HCT116 (cell line): ENCODE measurements around the gene CCL20. TPM values are rescaled to one million over a fixed set of nuclear protein-coding genes. Genes with fewer than 3 reads are reported as not detected.

Experiments used
- ATAC-seq: fragments of 200-7000 bp; cut with Tn5 transposase; 2 replicates; pipeline ENCODE4 v1.9.1; 2020; ENCODE audit warnings: mild to moderate bottlenecking, moderate library complexity
- BruUV-seq: library from RNA; stranded (reverse); fragments of 400-500 nt; replicated peaks from 2 replicates; lab custom pipeline; 2021; lab: Mats Ljungman, UMichigan
- CTCF ChIA-PET: fragments of 300-600 bp; sonication (Branson Sonifier 250); formaldehyde crosslinking; loops from one replicate; lab custom pipeline; 2021; ENCODE audit warnings: antibody characterized with exemption; lab: Charles Lee
- POLR2A ChIA-PET: fragments of 300-600, 350-600 bp; sonication (Branson Sonifier 250); formaldehyde crosslinking; loops from one replicate; lab custom pipeline; 2021; ENCODE audit warnings: antibody characterized with exemption; lab: Charles Lee
- RAD21 ChIA-PET, 2 experiments: fragments of 300-600 bp; sonication (Branson Sonifier 250); formaldehyde crosslinking; loops; one replicate each; lab custom pipeline; 2023; ENCODE audit warnings: low total read pairs in 2 of 2; ENCODE audit not compliant: uncharacterized antibody in 2 of 2, unreplicated experiment in 2 of 2, low non-redundant PET in 1 of 2; lab: Charles Lee
- DNase-seq: peaks from one replicate; pipeline ENCODE4 v3.0.0-alpha.2; 2010; ENCODE audit warnings: low read depth, low spot score
- H2AFZ ChIP-seq: fragments of 200-600 bp; shearing (Covaris generic), sonication (generic); 2 replicates; pipeline ENCODE4 v1.6.1; 2017; ENCODE audit warnings: low read depth, mixed run types, mixed read lengths, antibody characterized with exemption, low read length; ENCODE audit not compliant: poor library complexity, severe bottlenecking
- H3K27ac ChIP-seq: 2 replicates; pipeline ENCODE4 v1.5.1; 2012; ENCODE audit warnings: low read depth, low read length
- H3K27me3 ChIP-seq: fragments of 200-600 bp; sonication (generic); 2 replicates; pipeline ENCODE4 v1.6.1; 2016; ENCODE audit warnings: mixed run types, low read length, mixed read lengths; ENCODE audit not compliant: insufficient read depth
- H3K36me3 ChIP-seq, 2 experiments: fragments of 200-500 bp in 1 of 2; fragments of 200-600 bp in 1 of 2; sonication (Bioruptor generic) in 1 of 2; sonication (generic) in 1 of 2; 2 replicates each; pipeline versions ENCODE4 v1.5.1 to v1.6.1; 2014 to 2016; ENCODE audit warnings: low read length in 2 of 2, inconsistent platforms in 1 of 2, mixed read lengths in 1 of 2, mixed run types in 1 of 2; ENCODE audit not compliant: insufficient read depth in 2 of 2, control insufficient read depth in 1 of 2
- H3K4me1 ChIP-seq, 2 experiments: fragments of 200-600 bp in 1 of 2; sonication (generic) in 1 of 2; 2 replicates each; pipeline versions ENCODE4 v1.5.1 to v1.6.1; 2012 to 2017; ENCODE audit warnings: low read length in 2 of 2, inconsistent platforms in 1 of 2, mild to moderate bottlenecking in 1 of 2, mixed read lengths in 1 of 2, mixed run types in 1 of 2, moderate library complexity in 1 of 2; ENCODE audit not compliant: insufficient read depth in 2 of 2, control insufficient read depth in 1 of 2
- H3K4me2 ChIP-seq: fragments of 200-600 bp; sonication (generic); 2 replicates; pipeline ENCODE4 v1.6.1; 2017; ENCODE audit warnings: mixed run types, low read length, mixed read lengths
- H3K4me3 ChIP-seq, 2 experiments: fragments of 200-600 bp in 1 of 2; sonication (generic) in 1 of 2; replicated peaks in 1 of 2; 2 replicates each; pipeline ENCODE4 v1.5.1; 2011 to 2016; ENCODE audit warnings: low read length in 2 of 2, control low read depth in 1 of 2, low read depth in 1 of 2, mild to moderate bottlenecking in 1 of 2, mixed read lengths in 1 of 2, mixed run types in 1 of 2
- H3K79me2 ChIP-seq: fragments of 200-600 bp; sonication (generic); 2 replicates; pipeline ENCODE4 v1.6.1; 2017; ENCODE audit warnings: mild to moderate bottlenecking, mixed run types, low read length, moderate library complexity, mixed read lengths; ENCODE audit not compliant: insufficient read depth
- H3K9ac ChIP-seq: fragments of 200-600 bp; sonication (generic); 2 replicates; pipeline ENCODE4 v1.6.1; 2016; ENCODE audit warnings: low read length, mixed read lengths
- H3K9me2 ChIP-seq: fragments of 200-600 bp; sonication (generic), shearing (Covaris generic); 2 replicates; pipeline ENCODE4 v1.6.1; 2017; ENCODE audit warnings: mixed run types, mild to moderate bottlenecking, moderate library complexity; ENCODE audit not compliant: insufficient read depth
- H3K9me3 ChIP-seq, 2 experiments: fragments of 200-500 bp in 1 of 2; fragments of 200-600 bp in 1 of 2; sonication (Bioruptor generic) in 1 of 2; sonication (generic) in 1 of 2; 2 replicates each; pipeline ENCODE4 v1.6.1; 2014 to 2017; ENCODE audit warnings: low read length in 2 of 2, mixed read lengths in 2 of 2, inconsistent platforms in 1 of 2, low read depth in 1 of 2, mild to moderate bottlenecking in 1 of 2, mixed run types in 1 of 2, moderate library complexity in 1 of 2; ENCODE audit not compliant: control insufficient read depth in 1 of 2, insufficient read depth in 1 of 2
- H4K20me1 ChIP-seq: fragments of 200-600 bp; sonication (generic), shearing (Covaris generic); 2 replicates; pipeline ENCODE4 v1.6.1; 2017; ENCODE audit warnings: mixed run types, mild to moderate bottlenecking, moderate library complexity; ENCODE audit not compliant: insufficient read depth
- CBX3 ChIP-seq: IDR thresholded peaks from 2 replicates; pipeline ENCODE4 v1.6.1; 2012; ENCODE audit warnings: low read depth
- CEBPB ChIP-seq: IDR thresholded peaks from 2 replicates; pipeline ENCODE4 v1.6.1; 2012; ENCODE audit warnings: low read depth
- EGR1 ChIP-seq: IDR thresholded peaks from 2 replicates; pipeline ENCODE4 v1.6.1; 2012; ENCODE audit warnings: low read depth
- EZH2 ChIP-seq: fragments of 200-600 bp; sonication (generic); IDR thresholded peaks from 2 replicates; pipeline ENCODE4 v1.6.1; 2017; ENCODE audit warnings: antibody characterized with exemption, mixed run types
- EZH2phosphoT487 ChIP-seq: fragments of 200-600 bp; IDR thresholded peaks from 2 replicates; pipeline ENCODE4 v1.6.1; 2018; ENCODE audit warnings: antibody characterized with exemption, borderline replicate concordance
- FOSL1 ChIP-seq: IDR thresholded peaks from 2 replicates; pipeline ENCODE4 v1.6.1; 2012; ENCODE audit warnings: low read depth
- JUND ChIP-seq: IDR thresholded peaks from 2 replicates; pipeline ENCODE4 v1.6.1; 2012
- MAX ChIP-seq: IDR thresholded peaks from 2 replicates; pipeline ENCODE4 v1.6.1; 2012
- POLR2A ChIP-seq: IDR thresholded peaks from 2 replicates; pipeline ENCODE4 v1.7.0; 2011; ENCODE audit warnings: borderline replicate concordance; ENCODE audit not compliant: insufficient read depth, insufficient read length; ENCODE audit errors: extremely low read depth
- POLR2AphosphoS5 ChIP-seq: IDR thresholded peaks from 2 replicates; pipeline ENCODE4 v1.6.1; 2011; ENCODE audit warnings: mild to moderate bottlenecking, low read depth, low read length, moderate library complexity
- RAD21 ChIP-seq: IDR thresholded peaks from 2 replicates; pipeline ENCODE4 v1.6.1; 2012; ENCODE audit warnings: low read depth, mild to moderate bottlenecking
- REST ChIP-seq: IDR thresholded peaks from 2 replicates; pipeline ENCODE4 v1.6.1; 2012; ENCODE audit warnings: low read depth
- SP1 ChIP-seq: IDR thresholded peaks from 2 replicates; pipeline ENCODE4 v1.6.1; 2012; ENCODE audit warnings: low read depth
- SRF ChIP-seq: IDR thresholded peaks from 2 replicates; pipeline ENCODE4 v1.6.1; 2012; ENCODE audit warnings: low read depth
- YY1 ChIP-seq: IDR thresholded peaks from 2 replicates; pipeline ENCODE4 v1.6.1; 2011; ENCODE audit warnings: low read length, low read depth, moderate library complexity, mild to moderate bottlenecking; ENCODE audit not compliant: insufficient replicate concordance; ENCODE audit errors: extremely low read depth
- ZBTB33 ChIP-seq: IDR thresholded peaks from 2 replicates; pipeline ENCODE4 v1.6.1; 2011; ENCODE audit warnings: mild to moderate bottlenecking, low read length, moderate library complexity; ENCODE audit not compliant: insufficient replicate concordance; ENCODE audit errors: extremely low read depth
- ZFX ChIP-seq: fragments of 450-650 bp; IDR thresholded peaks from 2 replicates; pipeline ENCODE4 v1.6.1; 2017
- ZNF274 ChIP-seq: fragments of 200-500 bp; sonication (Bioruptor generic); IDR thresholded peaks from 2 replicates; pipeline ENCODE4 v1.6.1; 2014; ENCODE audit warnings: mild to moderate bottlenecking, low read depth, low read length, inconsistent platforms
- intact Hi-C: fragments of 100-400 bp; cut with micrococcal nuclease; formaldehyde crosslinking; loops from 2 replicates; pipeline ENCODE4 v1.10.0; 2022
- total RNA-seq: library from RNA; stranded (reverse); gene quantifications from one replicate; pipeline ENCODE4 v1.2.1, GENCODE V29; 2021; ENCODE audit not compliant: unreplicated experiment
- TF ChIP-seq, protein P1 (sequence below), 3 experiments: fragments of 200-600 bp in 1 of 3; sonication (generic) in 1 of 3; IDR thresholded peaks in 2 of 3; conservative IDR thresholded peaks in 1 of 3; 2 replicates each; pipeline ENCODE4 v1.5.1; 2012 to 2017; ENCODE audit warnings: low read depth in 2 of 3, low read length in 2 of 3, antibody characterized with exemption in 1 of 3, borderline replicate concordance in 1 of 3, control low read depth in 1 of 3, mild to moderate bottlenecking in 1 of 3, mixed read lengths in 1 of 3, mixed run types in 1 of 3, moderate library complexity in 1 of 3; ENCODE audit not compliant: insufficient read depth in 1 of 3
- TF ChIP-seq, protein P2 (sequence below): IDR thresholded peaks from 2 replicates; pipeline ENCODE4 v1.6.1; 2012

Gene CCL20
- total RNA-seq, 1 experiment from 2014 or later = 0.30 TPM

DNA sequence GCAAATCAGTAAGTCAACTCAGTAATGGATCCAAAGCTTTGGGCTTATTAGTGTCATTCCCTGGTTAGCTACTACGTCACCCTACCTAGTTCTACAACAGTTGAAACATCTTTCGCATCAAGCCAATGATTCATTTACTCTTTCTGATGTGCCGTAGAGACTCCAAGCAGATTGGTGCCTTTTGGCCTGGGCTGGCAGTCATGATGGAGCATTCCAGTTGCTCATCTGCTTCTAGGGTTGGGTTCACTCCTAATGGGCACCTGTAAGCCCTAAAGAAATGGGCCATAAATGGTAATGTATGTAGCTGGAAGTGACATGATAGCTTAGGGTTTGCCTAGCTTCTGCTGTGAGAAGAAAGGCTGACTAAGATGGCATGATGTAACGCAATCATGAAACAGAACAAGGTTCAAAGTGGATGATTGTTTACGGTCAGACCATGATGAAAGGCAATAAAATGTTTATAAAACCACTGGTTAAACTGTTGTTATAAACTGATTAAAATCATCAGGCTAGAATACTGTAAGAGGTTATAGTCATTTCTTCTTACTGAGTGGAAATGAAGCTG, 20.4 kb upstream of the CCL20 start:
- Histone ChIP-seq H3K27me3 (no peaks in the 10 kb centered on the region), H3K36me3 (no peaks in the 10 kb centered on the region), H2AFZ (no peak overlapping the region), H3K4me2 (no peak overlapping the region), H3K79me2 (no peaks in the 10 kb centered on the region), H3K27ac (no peak overlapping the region), H3K9ac (no peak overlapping the region), H3K4me3 (no peak overlapping the region), H3K9me2 (no peaks in the 10 kb centered on the region), H3K9me3 (no peaks in the 10 kb centered on the region), H4K20me1 (no peaks in the 10 kb centered on the region), H3K4me1 (peaks cover 2 to 4% of the 10 kb centered on the region in 2 experiments; a peak in 1 of 4 replicates)
- ChIA-PET RAD21 (no interaction called here), POLR2A (no interaction called here), CTCF (interaction anchor here (1.1 kb wide), 1 partner anchor 20 kb away, joined by 3 read pairs; no protein-coding TSS in a partner anchor)
- ATAC-seq (no peak), DNase-seq (no peak)
- TF ChIP-seq EZH2phosphoT487 (no peak), RAD21 (no peak), JUND (no peak), REST (no peak), EGR1 (no peak), CEBPB (no peak), EZH2 (no peak), POLR2AphosphoS5 (no peak), ZNF274 (no peak), ZBTB33 (no peak), YY1 (no peak), CBX3 (no peak), FOSL1 (no peak), POLR2A (no peak), SP1 (no peak), ZFX (no peak), SRF (no peak), MAX (no peak)
- TF ChIP-seq, protein P1, sequence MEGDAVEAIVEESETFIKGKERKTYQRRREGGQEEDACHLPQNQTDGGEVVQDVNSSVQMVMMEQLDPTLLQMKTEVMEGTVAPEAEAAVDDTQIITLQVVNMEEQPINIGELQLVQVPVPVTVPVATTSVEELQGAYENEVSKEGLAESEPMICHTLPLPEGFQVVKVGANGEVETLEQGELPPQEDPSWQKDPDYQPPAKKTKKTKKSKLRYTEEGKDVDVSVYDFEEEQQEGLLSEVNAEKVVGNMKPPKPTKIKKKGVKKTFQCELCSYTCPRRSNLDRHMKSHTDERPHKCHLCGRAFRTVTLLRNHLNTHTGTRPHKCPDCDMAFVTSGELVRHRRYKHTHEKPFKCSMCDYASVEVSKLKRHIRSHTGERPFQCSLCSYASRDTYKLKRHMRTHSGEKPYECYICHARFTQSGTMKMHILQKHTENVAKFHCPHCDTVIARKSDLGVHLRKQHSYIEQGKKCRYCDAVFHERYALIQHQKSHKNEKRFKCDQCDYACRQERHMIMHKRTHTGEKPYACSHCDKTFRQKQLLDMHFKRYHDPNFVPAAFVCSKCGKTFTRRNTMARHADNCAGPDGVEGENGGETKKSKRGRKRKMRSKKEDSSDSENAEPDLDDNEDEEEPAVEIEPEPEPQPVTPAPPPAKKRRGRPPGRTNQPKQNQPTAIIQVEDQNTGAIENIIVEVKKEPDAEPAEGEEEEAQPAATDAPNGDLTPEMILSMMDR (IDR thresholded peaks at IDR 0.05 in 2 of 3, conservative IDR thresholded peaks at IDR 0.05 in 1 of 3; ENCODE audit: borderline replicate concordance in 1 of 3, insufficient read depth in 1 of 3, low read depth in 2 of 3, low read length in 2 of 3) = no peak
- TF ChIP-seq, protein P2, sequence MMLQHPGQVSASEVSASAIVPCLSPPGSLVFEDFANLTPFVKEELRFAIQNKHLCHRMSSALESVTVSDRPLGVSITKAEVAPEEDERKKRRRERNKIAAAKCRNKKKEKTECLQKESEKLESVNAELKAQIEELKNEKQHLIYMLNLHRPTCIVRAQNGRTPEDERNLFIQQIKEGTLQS = no peak
- no TSS peak for BruUV-seq
- intact Hi-C loops = no loop called here
